OCI-LY3 (cell line): ENCODE data around the gene ADGRF3.

Experiments used
- CTCF ChIP-seq: fragments of 200-600, 300-600 bp; sonication (generic); IDR thresholded peaks from 2 replicates; pipeline ENCODE4 v1.5.1; 2014; ENCODE audit warnings: antibody characterized with exemption, low read length, low read depth
- EZH2phosphoT487 ChIP-seq: fragments of 200-600 bp; shearing (Covaris generic); IDR thresholded peaks from 2 replicates; pipeline ENCODE4 v1.6.1; 2018; ENCODE audit warnings: antibody characterized with exemption, mixed run types, low read depth

GRCh38 chr2:26274058-26274613, 72.5 kb downstream of the ADGRF3 start:
- TF ChIP-seq EZH2phosphoT487 (no peak), CTCF (no peak)
